ENCODE measurements around the gene DKK3.

GRCh38 chr11:11997049-11997322 lies 11.4 kb downstream of the DKK3 start:
- TF ChIP-seq EZH2phosphoT487 (IDR thresholded peaks at IDR 0.05; ENCODE audit: unreplicated experiment) (no peak), CTCF (conservative IDR thresholded peaks at IDR 0.05; ENCODE audit: low read depth in 2 of 2) (no peak), REST (IDR thresholded peaks at IDR 0.05; ENCODE audit: unreplicated experiment) (no peak)
